GM18505 (cell line): ENCODE data around the gene SRPK3.

Source experiments
- ATAC-seq: cut with Tn5 transposase; IDR thresholded peaks from one replicate; pipeline ENCODE4 v1.9.1; 2021; ENCODE audit not compliant: unreplicated experiment
- POLR2A ChIP-seq: IDR thresholded peaks from 4 replicates; pipeline ENCODE4 v1.6.1; 2011; ENCODE audit warnings: borderline replicate concordance; ENCODE audit not compliant: insufficient read depth, insufficient read length; ENCODE audit errors: extremely low read depth

SRPK3 gene

GRCh38 chrX:153780678-153781427, at the start of gene SRPK3:
Gene SRPK3 (plus strand): TSS chrX:153781041. CDS start chrX:153781087, 46 bp downstream.
- ATAC-seq, result no peak
- no peak for TF ChIP-seq POLR2A

- TF ChIP-seq POLR2A, result no peak
- ATAC-seq, result no peak
Measured at GRCh38 chrX:153731117-153731844, 49.6 kb upstream of the SRPK3 start.

GRCh38 chrX:153731845-153732215, 49.0 kb upstream of the SRPK3 start:
- TF ChIP-seq POLR2A, result no peak
- ATAC-seq, result no peak

- TF ChIP-seq POLR2A, result no peak
- no peak for ATAC-seq
Measured at GRCh38 chrX:153732401-153732800, 48.4 kb upstream of the SRPK3 start.

GRCh38 chrX:153733651-153734240, 47.1 kb upstream of the SRPK3 start:
- ATAC-seq, result no peak
- no peak for TF ChIP-seq POLR2A

GRCh38 chrX:153734871-153735270, 46.0 kb upstream of the SRPK3 start:
- no peak for ATAC-seq

GRCh38 chrX:153735274-153735673, 45.6 kb upstream of the SRPK3 start:
- no peak for ATAC-seq
- TF ChIP-seq POLR2A, result no peak

More at GRCh38 chrX:153734871-153735270, 46.0 kb upstream of the SRPK3 start:
- TF ChIP-seq POLR2A, result no peak

GRCh38 chrX:153736071-153736820, 44.6 kb upstream of the SRPK3 start:
- no peak for TF ChIP-seq POLR2A
- no peak for ATAC-seq

GRCh38 chrX:153736871-153737441, 43.9 kb upstream of the SRPK3 start:
- TF ChIP-seq POLR2A, result no peak
- no peak for ATAC-seq

GRCh38 chrX:153738056-153738605, 42.7 kb upstream of the SRPK3 start:
- no peak for TF ChIP-seq POLR2A
- ATAC-seq, result no peak

- TF ChIP-seq POLR2A, result no peak
Measured at GRCh38 chrX:153739754-153740486, 40.9 kb upstream of the SRPK3 start.

GRCh38 chrX:153740631-153741222, 40.1 kb upstream of the SRPK3 start:
- TF ChIP-seq POLR2A, result no peak
- no peak for ATAC-seq

More at GRCh38 chrX:153739754-153740486, 40.9 kb upstream of the SRPK3 start:
- ATAC-seq, result no peak
